ENCODE data around the gene AGMO. TPM values are rescaled to one million over a fixed set of nuclear protein-coding genes. Genes with fewer than 3 reads are reported as not detected.

AGMO gene
- polyA plus RNA-seq, 1 donor from 2014 or later = not detected

DNA sequence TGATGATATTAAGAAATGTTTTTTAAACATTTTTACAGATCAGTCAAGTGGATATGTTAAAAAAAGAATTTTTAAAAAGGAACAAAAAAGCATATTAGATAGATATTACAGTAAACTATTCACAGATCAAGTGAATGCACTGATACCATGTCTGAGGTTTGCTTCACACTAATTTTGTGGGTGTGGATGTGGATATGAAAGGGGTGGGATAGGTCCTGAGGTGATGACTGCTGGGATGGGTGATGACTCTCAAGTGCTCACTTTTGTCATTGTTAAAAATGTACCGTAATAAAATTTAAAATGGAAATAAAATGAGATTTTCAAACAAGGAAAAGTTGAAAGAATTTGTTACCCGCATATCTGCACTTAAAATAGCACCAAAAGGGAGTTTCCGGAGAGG lies 54.1 kb downstream of the AGMO start:
- H3K4me2 ChIP-seq (ENCODE audit: low read length) = no peak overlapping the region
- H3K9ac ChIP-seq (ENCODE audit: low read length) = no peak overlapping the region
- H3K27me3 ChIP-seq (ENCODE audit: insufficient read depth, low read depth, low read length) = peaks cover 2% of the 10 kb centered on the region
- no peaks in the 10 kb centered on the region for H4K20me1 ChIP-seq (ENCODE audit: insufficient read depth)
- H2AFZ ChIP-seq (ENCODE audit: low read depth, low read length) = no peak overlapping the region
- H3K9me3 ChIP-seq (ENCODE audit: low read length) = no peaks in the 10 kb centered on the region
- no peaks in the 10 kb centered on the region for H3K36me3 ChIP-seq (ENCODE audit: insufficient read depth, low read length)
- TF ChIP-seq MXI1 (conservative IDR thresholded peaks at IDR 0.05; ENCODE audit: poor library complexity, severe bottlenecking) (no peak), RAD21 (conservative IDR thresholded peaks at IDR 0.05) (no peak), SMC3 (conservative IDR thresholded peaks at IDR 0.05; ENCODE audit: poor library complexity) (no peak), EZH2 (IDR thresholded peaks at IDR 0.05; ENCODE audit: borderline replicate concordance, insufficient read depth, low read length, poor library complexity, severe bottlenecking) (no peak), POLR2AphosphoS5 (IDR thresholded peaks at IDR 0.05) (no peak), REST (IDR thresholded peaks at IDR 0.05; ENCODE audit: borderline replicate concordance) (no peak)
- H3K4me3 ChIP-seq (ENCODE audit: low read length) = no peak overlapping the region
- H3F3A ChIP-seq (ENCODE audit: insufficient read depth, low read length, poor library complexity, severe bottlenecking) = no peaks in the 10 kb centered on the region
- no peaks in the 10 kb centered on the region for H3K9me2 ChIP-seq (ENCODE audit: insufficient read depth, low read length)
- H3K27ac ChIP-seq (ENCODE audit: low read length) = no peak overlapping the region
- H3K79me2 ChIP-seq (replicated peaks; ENCODE audit: insufficient read depth, low read length) = no peaks in the 10 kb centered on the region

DNA sequence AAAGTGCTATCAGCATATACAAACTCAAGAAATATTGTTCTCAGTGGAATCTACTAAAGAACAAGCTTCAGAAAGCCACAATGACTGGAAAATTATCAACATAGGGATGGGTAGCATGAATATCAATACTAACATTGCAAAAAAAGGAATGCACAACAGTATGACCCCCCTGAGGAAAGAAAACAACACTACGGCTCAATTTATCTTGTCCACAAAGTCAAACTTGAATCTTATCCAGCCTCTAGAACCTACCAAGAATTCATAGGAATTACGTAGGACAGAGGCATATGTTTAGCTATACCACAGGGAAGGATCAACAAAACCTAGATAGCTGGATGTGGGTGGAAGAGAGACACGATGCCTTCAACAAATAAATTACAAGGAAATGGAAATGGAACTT lies 54.6 kb downstream of the AGMO start:
- H3F3A ChIP-seq (ENCODE audit: insufficient read depth, low read length, poor library complexity, severe bottlenecking) = no peaks in the 10 kb centered on the region
- H3K79me2 ChIP-seq (replicated peaks; ENCODE audit: insufficient read depth, low read length) = no peaks in the 10 kb centered on the region
- peaks cover 2% of the 10 kb centered on the region for H3K27me3 ChIP-seq (ENCODE audit: insufficient read depth, low read depth, low read length)
- no peak overlapping the region for H2AFZ ChIP-seq (ENCODE audit: low read depth, low read length)
- no peak overlapping the region for H3K4me3 ChIP-seq (ENCODE audit: low read length)
- H4K20me1 ChIP-seq (ENCODE audit: insufficient read depth) = no peaks in the 10 kb centered on the region
- H3K9ac ChIP-seq (ENCODE audit: low read length) = no peak overlapping the region
- no peaks in the 10 kb centered on the region for H3K36me3 ChIP-seq (ENCODE audit: insufficient read depth, low read length)
- no peaks in the 10 kb centered on the region for H3K9me2 ChIP-seq (ENCODE audit: insufficient read depth, low read length)
- no peak overlapping the region for H3K27ac ChIP-seq (ENCODE audit: low read length)
- TF ChIP-seq RAD21 (conservative IDR thresholded peaks at IDR 0.05) (no peak), TAF1 (IDR thresholded peaks at IDR 0.05; ENCODE audit: low read depth) (no peak), MXI1 (conservative IDR thresholded peaks at IDR 0.05; ENCODE audit: poor library complexity, severe bottlenecking) (no peak), CTCF (IDR thresholded peaks at IDR 0.05; ENCODE audit: poor library complexity, severe bottlenecking) (no peak), POLR2AphosphoS5 (IDR thresholded peaks at IDR 0.05) (no peak), SMC3 (conservative IDR thresholded peaks at IDR 0.05; ENCODE audit: poor library complexity) (no peak), EZH2 (IDR thresholded peaks at IDR 0.05; ENCODE audit: borderline replicate concordance, insufficient read depth, low read length, poor library complexity, severe bottlenecking) (no peak), EP300 (conservative IDR thresholded peaks at IDR 0.05; ENCODE audit: poor library complexity, severe bottlenecking) (no peak), REST (IDR thresholded peaks at IDR 0.05; ENCODE audit: borderline replicate concordance) (no peak)
- H3K4me2 ChIP-seq (ENCODE audit: low read length) = no peak overlapping the region
- H3K9me3 ChIP-seq (ENCODE audit: low read length) = no peaks in the 10 kb centered on the region

Data from neural cell (in vitro differentiated cells).